IMR-90 (cell line): ENCODE measurements around the gene ADARB2.

ENCODE experiments used
- BHLHE40 ChIP-seq: fragments of 150-350 bp; IDR thresholded peaks from 2 replicates; pipeline ENCODE4 v1.6.1; 2016; ENCODE audit warnings: mild to moderate bottlenecking, low read depth, low read length
- CTCF ChIP-seq: conservative IDR thresholded peaks from 2 replicates; pipeline ENCODE4 v1.5.1; 2012; ENCODE audit warnings: mild to moderate bottlenecking, low read depth, low read length, improper control_type of control experiment
- MXI1 ChIP-seq: IDR thresholded peaks from 2 replicates; pipeline ENCODE4 v1.6.1; 2012; ENCODE audit warnings: low read depth, mild to moderate bottlenecking, low read length, moderate library complexity, borderline replicate concordance
- POLR2A ChIP-seq: IDR thresholded peaks from 2 replicates; pipeline ENCODE4 v1.6.1; 2012; ENCODE audit warnings: mild to moderate bottlenecking, low read depth, low read length
- SMC3 ChIP-seq: fragments of 150-350 bp; IDR thresholded peaks from 2 replicates; pipeline ENCODE4 v1.6.1; 2016; ENCODE audit warnings: low read depth, mild to moderate bottlenecking, antibody characterized with exemption, low read length, moderate library complexity
- USF2 ChIP-seq: fragments of 150-350 bp; IDR thresholded peaks from 2 replicates; pipeline ENCODE4 v1.6.1; 2017; ENCODE audit warnings: mild to moderate bottlenecking, antibody characterized with exemption, low read length, low read depth

- TF ChIP-seq CTCF (no peak), USF2 (no peak), MXI1 (no peak), POLR2A (no peak), SMC3 (no peak), BHLHE40 (no peak)
Observed at GRCh38 chr10:1166828-1167275, 570.5 kb downstream of the ADARB2 start.
